CD4-positive, alpha-beta memory T cell (primary cell): Measurements from ENCODE around the gene OPCML. TPM values are rescaled to one million over a fixed set of nuclear protein-coding genes. Genes with fewer than 3 reads are reported as not detected.

ENCODE experiments used
- CTCF ChIA-PET: fragments of 350-600 bp; sonication (Branson Sonifier 250); formaldehyde crosslinking; loops from one replicate; lab custom pipeline; 2021; ENCODE audit warnings: inconsistent platforms; ENCODE audit not compliant: partially characterized antibody; lab: Charles Lee
- POLR2A ChIA-PET: fragments of 350-600 bp; sonication (Branson Sonifier 250); formaldehyde crosslinking; loops from one replicate; lab custom pipeline; 2021; ENCODE audit not compliant: partially characterized antibody; lab: Charles Lee
- DNase-seq, 5 donors: peaks; one replicate each; pipeline versions ENCODE4 v3.0.0 to v3.0.0-alpha.2; 2020 to 2022; ENCODE audit warnings: mixed read lengths in 1 of 5
- H3K27ac ChIP-seq: one replicate; pipeline ENCODE4 v1.7.0; 2013; ENCODE audit warnings: low read depth, low read length
- H3K27me3 ChIP-seq: 2 replicates; pipeline ENCODE4 v1.7.0; 2013; ENCODE audit warnings: mild to moderate bottlenecking, low read length, moderate library complexity; ENCODE audit not compliant: insufficient read depth
- H3K36me3 ChIP-seq: 2 replicates; pipeline ENCODE4 v1.7.0; 2013; ENCODE audit warnings: mild to moderate bottlenecking, low read length, moderate library complexity; ENCODE audit not compliant: insufficient read depth
- H3K4me1 ChIP-seq: 2 replicates; pipeline ENCODE4 v1.7.0; 2013; ENCODE audit warnings: mild to moderate bottlenecking, low read length, moderate library complexity; ENCODE audit not compliant: insufficient read depth
- H3K4me3 ChIP-seq, 2 donors: one replicate each; pipeline ENCODE4 v1.7.0; 2013; ENCODE audit warnings: low read length in 2 of 2, mild to moderate bottlenecking in 1 of 2
- H3K9me3 ChIP-seq, 2 donors: one replicate each; pipeline ENCODE4 v1.7.0; 2013; ENCODE audit warnings: low read length in 2 of 2, control low read depth in 1 of 2; ENCODE audit not compliant: control insufficient read depth in 1 of 2
- H3K27ac Mint-ChIP-seq, 7 donors: one replicate each; pipeline ENCODE4 v1.8.0; 2020 to 2021; ENCODE audit warnings: mixed read lengths in 7 of 7, mild to moderate bottlenecking in 6 of 7, inconsistent platforms in 3 of 7, moderate library complexity in 3 of 7
- H3K27me3 Mint-ChIP-seq, 2 donors: one replicate each; pipeline ENCODE4 v1.8.0; 2020 to 2021; ENCODE audit warnings: mixed read lengths in 2 of 2
- H3K36me3 Mint-ChIP-seq, 2 donors: one replicate each; pipeline ENCODE4 v1.8.0; 2020 to 2021; ENCODE audit warnings: mixed read lengths in 2 of 2, inconsistent platforms in 1 of 2, mild to moderate bottlenecking in 1 of 2
- H3K4me1 Mint-ChIP-seq, 4 donors: one replicate each; pipeline ENCODE4 v1.8.0; 2020 to 2021; ENCODE audit warnings: mixed read lengths in 4 of 4, mild to moderate bottlenecking in 1 of 4
- H3K4me3 Mint-ChIP-seq, 8 donors: one replicate each; pipeline ENCODE4 v1.8.0; 2020 to 2021; ENCODE audit warnings: mixed read lengths in 8 of 8, mild to moderate bottlenecking in 7 of 8, moderate library complexity in 6 of 8, inconsistent platforms in 3 of 8
- H3K9me3 Mint-ChIP-seq, 8 donors: one replicate each; pipeline ENCODE4 v1.8.0; 2020 to 2021; ENCODE audit warnings: mixed read lengths in 8 of 8, mild to moderate bottlenecking in 5 of 8, inconsistent platforms in 3 of 8, moderate library complexity in 1 of 8
- intact Hi-C: fragments of 100-400 bp; cut with micrococcal nuclease; formaldehyde crosslinking; loops from one replicate; pipeline ENCODE4 v1.15.1; 2023
- polyA plus RNA-seq, 2 donors: library from polyadenylated mRNA; unstranded; fragments of 300-500 nt; fragmentation: Illumina TruSeq; gene quantifications; one replicate each; pipeline ENCODE4 v1.2.3, GENCODE V29; 2021
- total RNA-seq, 2 experiments: library from RNA; stranded (reverse); gene quantifications; one replicate each; pipeline ENCODE4 v1.2.3, GENCODE V29; 2021

The OPCML gene
- total and polyA plus RNA-seq, 4 experiments from 2014 or later, result not detected

DNA sequence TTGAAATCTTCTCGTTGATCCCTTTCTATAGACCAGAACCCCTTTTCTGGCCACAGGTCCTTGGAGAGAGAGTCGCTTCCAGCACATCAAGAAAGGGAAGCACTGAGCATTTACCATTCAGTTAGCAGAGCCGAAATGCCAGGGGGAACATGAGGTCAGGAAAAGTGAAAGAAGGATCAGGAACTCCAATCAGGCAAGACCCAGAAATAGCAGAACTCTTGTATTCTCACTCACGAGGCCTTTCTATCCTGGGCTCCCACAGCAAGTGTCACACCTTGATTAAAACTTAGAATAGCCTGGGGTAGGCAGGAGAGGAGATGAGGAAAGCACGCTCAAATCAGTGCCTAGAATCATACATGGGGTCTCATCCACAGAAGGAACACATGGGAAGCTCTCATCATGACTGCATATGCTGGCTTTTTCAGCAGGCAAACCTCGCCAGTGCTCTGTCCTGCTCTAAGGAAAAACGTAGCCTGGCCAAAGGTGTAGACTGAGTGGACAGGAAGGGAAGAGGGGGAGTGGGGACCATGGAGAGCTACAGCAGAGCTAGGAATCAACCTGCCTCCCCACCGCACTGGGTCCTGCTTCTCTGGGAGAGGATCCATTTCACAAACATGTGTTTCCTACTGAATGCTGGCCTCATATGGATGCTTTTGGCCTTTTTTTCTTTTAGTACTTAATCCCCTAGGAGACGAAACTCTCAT is 40.5 kb downstream of the OPCML start:
- CTCF ChIA-PET, result no interaction called here

DNA sequence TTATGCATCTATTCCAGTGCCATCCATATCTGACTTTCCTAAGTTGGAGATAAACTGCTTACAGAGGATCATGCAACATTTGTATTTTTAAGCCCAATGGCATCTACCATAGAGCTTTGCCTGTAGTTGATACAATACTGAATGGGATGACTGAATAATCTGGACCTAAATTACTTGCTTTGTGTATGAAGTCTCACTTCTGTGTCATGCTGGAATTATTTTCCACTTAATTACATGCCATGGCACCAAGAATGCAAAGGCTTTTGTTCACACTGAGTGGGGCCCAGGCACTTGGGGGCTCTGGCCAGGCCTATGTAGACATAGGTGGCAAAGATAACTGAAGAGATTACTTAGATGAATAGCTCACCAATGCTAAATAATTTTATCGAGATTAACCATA is 51.6 kb downstream of the OPCML start:
- H3K9me3 Mint-ChIP-seq, result peaks cover 0 to 9% (median 0%) of the 10 kb centered on the region in 8 donors
- H3K27ac ChIP-seq, result no peak overlapping the region
- H3K4me1 ChIP-seq, result no peaks in the 10 kb centered on the region
- H3K27me3 Mint-ChIP-seq, result no peaks in the 10 kb centered on the region
- no peak overlapping the region for H3K4me3 Mint-ChIP-seq
- CTCF ChIA-PET, result no interaction called here
- no peak for DNase-seq
- H3K4me3 ChIP-seq, result no peak overlapping the region
- no peaks in the 10 kb centered on the region for H3K36me3 ChIP-seq
- no peaks in the 10 kb centered on the region for H3K36me3 Mint-ChIP-seq
- no peaks in the 10 kb centered on the region for H3K4me1 Mint-ChIP-seq
- POLR2A ChIA-PET, result no interaction called here
- H3K27ac Mint-ChIP-seq, result no peak overlapping the region
- H3K27me3 ChIP-seq, result no peaks in the 10 kb centered on the region
- no peaks in the 10 kb centered on the region for H3K9me3 ChIP-seq
- intact Hi-C loops, result no loop called here

More for the DNA sequence above, 40.5 kb downstream of the OPCML start:
- Mint-ChIP-seq H3K4me3 (no peak overlapping the region), H3K27ac (no peak overlapping the region), H3K36me3 (no peaks in the 10 kb centered on the region), H3K27me3 (no peaks in the 10 kb centered on the region), H3K4me1 (no peaks in the 10 kb centered on the region), H3K9me3 (peaks cover 0 to 9% (median 2%) of the 10 kb centered on the region in 8 donors)
- POLR2A ChIA-PET, result no interaction called here
- Histone ChIP-seq H3K4me1 (no peaks in the 10 kb centered on the region), H3K36me3 (no peaks in the 10 kb centered on the region), H3K27ac (no peak overlapping the region), H3K9me3 (no peaks in the 10 kb centered on the region), H3K4me3 (no peak overlapping the region), H3K27me3 (no peaks in the 10 kb centered on the region)
- intact Hi-C loops, result no loop called here
- DNase-seq, result no peak

DNA sequence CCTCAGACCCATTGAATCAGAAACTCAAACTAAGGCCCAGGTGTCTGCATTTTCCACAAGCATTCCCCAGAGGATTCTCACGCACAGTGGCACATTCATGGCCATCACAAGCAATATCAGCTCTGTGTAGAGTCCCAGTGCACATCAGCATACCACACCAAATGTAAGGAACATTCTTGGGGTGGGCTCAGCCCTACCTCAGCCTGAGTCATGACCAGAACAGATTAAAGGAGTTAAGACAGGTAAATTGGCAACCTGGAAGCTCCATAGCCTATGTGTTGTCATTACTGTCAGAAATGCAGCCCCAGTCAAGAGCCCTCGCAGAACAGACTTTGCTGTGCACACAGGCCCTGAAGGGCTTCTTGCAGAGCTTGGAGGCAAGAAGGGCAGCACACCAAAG is 53.1 kb downstream of the OPCML start:
- H3K27me3 ChIP-seq, result no peaks in the 10 kb centered on the region
- no peak for DNase-seq
- no peak overlapping the region for H3K27ac ChIP-seq
- ChIA-PET POLR2A (no interaction called here), CTCF (no interaction called here)
- Mint-ChIP-seq H3K36me3 (no peaks in the 10 kb centered on the region), H3K9me3 (peaks cover 0 to 10% (median 0%) of the 10 kb centered on the region in 8 donors), H3K27ac (no peak overlapping the region), H3K4me3 (no peak overlapping the region), H3K4me1 (no peaks in the 10 kb centered on the region), H3K27me3 (peaks cover 0 to 2% of the 10 kb centered on the region in 2 donors)
- intact Hi-C loops, result no loop called here
- no peaks in the 10 kb centered on the region for H3K36me3 ChIP-seq
- H3K4me3 ChIP-seq, result no peak overlapping the region
- no peaks in the 10 kb centered on the region for H3K9me3 ChIP-seq
- H3K4me1 ChIP-seq, result no peaks in the 10 kb centered on the region

DNA sequence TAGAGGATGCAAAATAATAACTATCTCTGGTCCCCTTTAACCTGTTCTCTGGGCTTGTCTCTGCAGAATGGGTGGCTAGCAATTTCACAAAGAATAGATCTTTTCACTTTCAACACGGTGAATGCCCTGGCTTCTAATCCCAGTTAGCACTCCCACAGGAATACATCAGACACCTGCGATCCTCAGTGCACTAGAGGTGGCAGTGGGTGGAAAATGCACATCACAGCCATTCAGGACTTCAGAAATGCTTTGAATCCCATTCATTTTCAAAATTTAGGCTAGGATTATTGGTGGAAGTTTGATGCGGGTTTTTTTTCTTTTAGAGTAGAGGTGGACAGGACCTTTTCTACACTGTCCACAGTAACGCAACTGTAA is 55.1 kb downstream of the OPCML start:
- no peaks in the 10 kb centered on the region for H3K9me3 ChIP-seq
- no peaks in the 10 kb centered on the region for H3K4me1 Mint-ChIP-seq
- H3K9me3 Mint-ChIP-seq, result peaks cover 0 to 10% (median 2%) of the 10 kb centered on the region in 8 donors
- no peak overlapping the region for H3K27ac ChIP-seq
- H3K4me1 ChIP-seq, result no peaks in the 10 kb centered on the region
- H3K4me3 ChIP-seq, result no peak overlapping the region
- no peak overlapping the region for H3K27ac Mint-ChIP-seq
- CTCF ChIA-PET, result no interaction called here
- H3K4me3 Mint-ChIP-seq, result no peak overlapping the region
- POLR2A ChIA-PET, result no interaction called here
- H3K36me3 ChIP-seq, result no peaks in the 10 kb centered on the region
- DNase-seq, result no peak
- H3K36me3 Mint-ChIP-seq, result no peaks in the 10 kb centered on the region
- intact Hi-C loops, result no loop called here
- no peaks in the 10 kb centered on the region for H3K27me3 ChIP-seq
- H3K27me3 Mint-ChIP-seq, result peaks cover 0 to 2% of the 10 kb centered on the region in 2 donors

DNA sequence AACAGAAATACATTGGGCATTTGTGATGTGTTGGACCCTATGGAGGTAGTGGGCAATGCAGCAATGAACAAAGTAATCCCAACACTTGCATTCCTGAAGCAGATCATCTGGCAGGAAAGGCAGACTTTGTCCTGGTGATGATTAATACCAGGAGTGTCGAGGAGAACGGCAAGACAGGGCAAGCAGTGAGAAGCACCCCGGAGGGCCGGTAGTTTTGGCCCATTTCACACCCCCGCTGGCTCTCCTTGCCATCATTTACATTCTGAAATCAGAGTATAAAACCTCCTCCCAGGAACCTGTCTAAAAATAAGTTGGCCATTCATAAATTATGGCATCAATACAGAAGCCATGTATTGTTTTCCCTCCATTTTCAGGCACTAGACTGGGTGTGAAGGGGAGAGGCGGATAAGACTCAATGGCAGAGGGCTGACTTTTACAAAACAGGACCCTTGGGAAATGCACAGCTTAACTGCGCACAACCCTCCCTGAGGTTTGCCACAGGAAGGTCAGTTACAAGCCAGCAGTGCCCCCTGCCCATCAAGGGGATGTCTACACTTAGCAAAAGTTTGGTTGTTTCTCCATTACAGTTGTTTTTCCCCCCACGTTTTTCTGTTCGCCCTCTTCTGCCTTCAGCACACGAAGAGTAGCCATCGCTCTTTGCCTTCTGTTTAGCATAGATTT is 55.6 kb downstream of the OPCML start:
- Histone ChIP-seq H3K27me3 (no peaks in the 10 kb centered on the region), H3K4me3 (no peak overlapping the region), H3K27ac (no peak overlapping the region), H3K36me3 (no peaks in the 10 kb centered on the region), H3K4me1 (no peaks in the 10 kb centered on the region), H3K9me3 (no peaks in the 10 kb centered on the region)
- CTCF ChIA-PET, result no interaction called here
- Mint-ChIP-seq H3K9me3 (peaks cover 0 to 7% (median 2%) of the 10 kb centered on the region in 8 donors), H3K4me1 (no peaks in the 10 kb centered on the region), H3K36me3 (no peaks in the 10 kb centered on the region), H3K27me3 (peaks cover 0 to 2% of the 10 kb centered on the region in 2 donors), H3K4me3 (no peak overlapping the region), H3K27ac (no peak overlapping the region)
- no peak for DNase-seq
- POLR2A ChIA-PET, result no interaction called here
- intact Hi-C loops, result no loop called here

DNA sequence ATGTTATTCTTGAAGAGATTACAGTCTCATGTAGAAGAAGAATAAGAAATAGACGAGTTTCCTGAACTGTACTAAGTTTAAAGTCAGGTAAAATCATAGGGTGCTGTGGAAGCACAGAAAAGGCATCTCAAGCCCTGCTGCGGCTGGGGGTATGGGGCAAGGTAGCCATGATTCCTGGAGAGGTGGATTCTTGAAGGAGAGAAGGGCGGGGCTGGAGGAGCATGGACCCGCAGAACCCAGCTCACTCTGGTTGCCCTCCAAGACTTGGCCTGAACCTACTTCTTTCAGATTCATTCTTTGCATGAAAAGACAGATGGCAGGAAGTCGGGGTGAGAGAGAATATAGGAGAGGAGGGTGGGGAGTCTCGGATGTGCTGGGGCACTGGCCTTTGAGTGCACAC is 57.8 kb downstream of the OPCML start:
- Histone ChIP-seq H3K9me3 (no peaks in the 10 kb centered on the region), H3K4me1 (no peaks in the 10 kb centered on the region), H3K36me3 (no peaks in the 10 kb centered on the region), H3K27me3 (no peaks in the 10 kb centered on the region), H3K27ac (no peak overlapping the region), H3K4me3 (no peak overlapping the region)
- ChIA-PET POLR2A (no interaction called here), CTCF (no interaction called here)
- Mint-ChIP-seq H3K4me1 (no peaks in the 10 kb centered on the region), H3K9me3 (peaks cover 0 to 7% (median 1%) of the 10 kb centered on the region in 8 donors), H3K27me3 (peaks cover 0 to 2% of the 10 kb centered on the region in 2 donors), H3K36me3 (no peaks in the 10 kb centered on the region), H3K4me3 (no peak overlapping the region), H3K27ac (no peak overlapping the region)
- intact Hi-C loops, result no loop called here
- DNase-seq, result no peak

DNA sequence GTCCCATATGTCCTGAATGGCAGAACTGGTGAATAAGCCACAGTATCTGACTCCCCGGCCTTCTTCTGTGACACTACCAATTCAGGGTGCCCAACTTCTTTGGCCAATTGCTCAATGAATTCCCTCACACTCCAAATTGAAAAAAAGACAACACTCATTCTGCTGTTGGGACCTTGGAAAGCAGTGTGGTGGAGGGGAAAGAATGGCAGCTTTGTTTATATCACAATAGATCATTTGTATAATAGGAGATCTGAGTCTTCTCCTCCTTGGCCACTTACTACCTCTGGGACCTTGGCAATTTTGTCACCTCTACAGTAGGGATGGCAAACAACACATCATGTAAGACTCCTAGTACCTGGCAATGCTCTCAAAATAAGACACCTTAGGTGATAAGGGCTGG is 64.6 kb downstream of the OPCML start:
- ChIA-PET POLR2A (no interaction called here), CTCF (no interaction called here)
- no peaks in the 10 kb centered on the region for H3K27me3 Mint-ChIP-seq
- Histone ChIP-seq H3K27me3 (no peaks in the 10 kb centered on the region), H3K36me3 (no peaks in the 10 kb centered on the region), H3K9me3 (no peaks in the 10 kb centered on the region), H3K27ac (no peak overlapping the region), H3K4me1 (no peaks in the 10 kb centered on the region), H3K4me3 (no peak overlapping the region)
- H3K36me3 Mint-ChIP-seq, result no peaks in the 10 kb centered on the region
- no peak overlapping the region for H3K27ac Mint-ChIP-seq
- H3K4me3 Mint-ChIP-seq, result no peak overlapping the region
- intact Hi-C loops, result no loop called here
- H3K9me3 Mint-ChIP-seq, result peaks cover 0 to 5% (median under 1%) of the 10 kb centered on the region in 8 donors
- no peaks in the 10 kb centered on the region for H3K4me1 Mint-ChIP-seq
- no peak for DNase-seq
